Osteoblast (primary cell): ENCODE data around the gene CEL. TPM values are rescaled to one million over a fixed set of nuclear protein-coding genes. Genes with fewer than 3 reads are reported as not detected.

Source experiments
- DNase-seq: peaks from one replicate; pipeline ENCODE4 v3.0.0; 2011; ENCODE audit warnings: low spot score, mixed read lengths; ENCODE audit not compliant: insufficient read length; ENCODE audit errors: missing footprints
- H2AFZ ChIP-seq: 2 replicates; pipeline ENCODE4 v1.6.0; 2011; ENCODE audit warnings: mild to moderate bottlenecking, low read length
- H3K27ac ChIP-seq: 2 replicates; pipeline ENCODE4 v1.5.1; 2011; ENCODE audit warnings: mild to moderate bottlenecking, low read depth, low read length, moderate library complexity
- H3K27me3 ChIP-seq: 2 replicates; pipeline ENCODE4 v1.6.0; 2012; ENCODE audit warnings: mild to moderate bottlenecking, control low read depth, inconsistent platforms, low read length, moderate library complexity; ENCODE audit not compliant: insufficient read depth
- H3K36me3 ChIP-seq: 2 replicates; pipeline ENCODE4 v1.5.1; 2011; ENCODE audit warnings: mild to moderate bottlenecking, low read length, control low read depth, moderate library complexity; ENCODE audit not compliant: insufficient read depth
- H3K4me1 ChIP-seq: 2 replicates; pipeline ENCODE4 v1.5.1; 2011; ENCODE audit warnings: mild to moderate bottlenecking, low read length, control low read depth, moderate library complexity; ENCODE audit not compliant: insufficient read depth
- H3K4me2 ChIP-seq: 2 replicates; pipeline ENCODE4 v1.6.0; 2011; ENCODE audit warnings: mild to moderate bottlenecking, low read length; ENCODE audit not compliant: insufficient read depth
- H3K4me3 ChIP-seq: fragments of 200-600 bp; sonication (generic); 3 replicates; pipeline ENCODE4 v1.5.1; 2012; ENCODE audit warnings: mild to moderate bottlenecking, low read length, inconsistent platforms; ENCODE audit not compliant: insufficient read depth
- H3K79me2 ChIP-seq: 2 replicates; pipeline ENCODE4 v1.6.0; 2012; ENCODE audit warnings: mild to moderate bottlenecking, low read length, control low read depth, inconsistent platforms; ENCODE audit not compliant: insufficient read depth
- H3K9me3 ChIP-seq: 2 replicates; pipeline ENCODE4 v1.5.1; 2011; ENCODE audit warnings: low read depth, low read length, control low read depth
- H4K20me1 ChIP-seq: 2 replicates; pipeline ENCODE4 v1.6.0; 2012; ENCODE audit warnings: mild to moderate bottlenecking, low read length, control low read depth; ENCODE audit not compliant: insufficient read depth
- total RNA-seq: library from RNA; depleted of rRNA; stranded (reverse); fragments of >200 nt; gene quantifications from 2 replicates; pipeline ENCODE4 v1.2.3, GENCODE V29; 2012
- TF ChIP-seq, protein P1 (sequence below): IDR thresholded peaks from 2 replicates; pipeline ENCODE4 v1.5.1; 2011; ENCODE audit warnings: mild to moderate bottlenecking, low read depth, low read length, moderate library complexity; ENCODE audit errors: extremely low read depth

CEL gene
- total RNA-seq, 1 donor = not detected

DNA sequence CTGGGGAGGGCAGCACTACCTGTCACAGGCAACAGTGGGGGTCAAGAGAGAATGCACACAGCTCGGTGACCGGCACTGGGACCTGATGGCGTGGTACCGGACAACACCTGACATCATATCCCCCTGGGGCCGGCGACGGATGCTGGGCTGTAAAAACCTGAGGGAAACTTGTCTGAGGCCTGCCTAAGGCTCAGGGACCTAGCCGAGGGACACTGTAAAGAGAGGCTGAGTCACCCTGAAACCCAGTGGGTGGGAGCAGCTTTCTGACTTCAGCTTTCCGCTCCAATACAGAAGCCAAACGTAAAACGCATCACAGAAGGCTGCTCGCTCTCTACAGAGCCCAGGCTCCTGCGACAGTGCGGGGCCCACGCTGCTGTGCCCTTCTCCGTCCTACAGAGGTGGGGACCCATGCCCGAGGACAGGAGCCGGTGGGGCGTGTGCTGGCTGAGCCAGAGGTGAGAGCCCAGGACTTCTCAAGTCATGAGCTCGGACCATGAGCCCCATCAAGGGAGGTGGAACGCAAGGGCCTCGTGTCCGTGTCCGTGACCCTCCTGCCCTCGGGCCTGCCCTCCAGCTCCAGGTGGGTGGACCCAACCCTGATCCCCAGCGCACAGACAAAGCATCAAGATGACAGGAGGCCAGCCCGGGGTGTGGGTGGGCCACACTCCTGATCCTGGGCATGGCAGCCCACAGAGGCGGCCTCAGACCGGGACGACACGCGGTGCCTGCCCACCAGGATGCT lies 54.0 kb downstream of the CEL start:
- Histone ChIP-seq H3K36me3 (no peaks in the 10 kb centered on the region), H4K20me1 (peaks cover 82% of the 10 kb centered on the region), H2AFZ (no peak overlapping the region), H3K9me3 (no peaks in the 10 kb centered on the region), H3K4me3 (no peak overlapping the region), H3K27ac (peak overlapping the region; percentile 42), H3K27me3 (no peaks in the 10 kb centered on the region), H3K4me1 (peaks cover 41% of the 10 kb centered on the region), H3K4me2 (no peak overlapping the region), H3K79me2 (peaks cover 6% of the 10 kb centered on the region)
- TF ChIP-seq, protein P1, sequence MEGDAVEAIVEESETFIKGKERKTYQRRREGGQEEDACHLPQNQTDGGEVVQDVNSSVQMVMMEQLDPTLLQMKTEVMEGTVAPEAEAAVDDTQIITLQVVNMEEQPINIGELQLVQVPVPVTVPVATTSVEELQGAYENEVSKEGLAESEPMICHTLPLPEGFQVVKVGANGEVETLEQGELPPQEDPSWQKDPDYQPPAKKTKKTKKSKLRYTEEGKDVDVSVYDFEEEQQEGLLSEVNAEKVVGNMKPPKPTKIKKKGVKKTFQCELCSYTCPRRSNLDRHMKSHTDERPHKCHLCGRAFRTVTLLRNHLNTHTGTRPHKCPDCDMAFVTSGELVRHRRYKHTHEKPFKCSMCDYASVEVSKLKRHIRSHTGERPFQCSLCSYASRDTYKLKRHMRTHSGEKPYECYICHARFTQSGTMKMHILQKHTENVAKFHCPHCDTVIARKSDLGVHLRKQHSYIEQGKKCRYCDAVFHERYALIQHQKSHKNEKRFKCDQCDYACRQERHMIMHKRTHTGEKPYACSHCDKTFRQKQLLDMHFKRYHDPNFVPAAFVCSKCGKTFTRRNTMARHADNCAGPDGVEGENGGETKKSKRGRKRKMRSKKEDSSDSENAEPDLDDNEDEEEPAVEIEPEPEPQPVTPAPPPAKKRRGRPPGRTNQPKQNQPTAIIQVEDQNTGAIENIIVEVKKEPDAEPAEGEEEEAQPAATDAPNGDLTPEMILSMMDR = no peak
- peak; percentile 96 for DNase-seq

DNA sequence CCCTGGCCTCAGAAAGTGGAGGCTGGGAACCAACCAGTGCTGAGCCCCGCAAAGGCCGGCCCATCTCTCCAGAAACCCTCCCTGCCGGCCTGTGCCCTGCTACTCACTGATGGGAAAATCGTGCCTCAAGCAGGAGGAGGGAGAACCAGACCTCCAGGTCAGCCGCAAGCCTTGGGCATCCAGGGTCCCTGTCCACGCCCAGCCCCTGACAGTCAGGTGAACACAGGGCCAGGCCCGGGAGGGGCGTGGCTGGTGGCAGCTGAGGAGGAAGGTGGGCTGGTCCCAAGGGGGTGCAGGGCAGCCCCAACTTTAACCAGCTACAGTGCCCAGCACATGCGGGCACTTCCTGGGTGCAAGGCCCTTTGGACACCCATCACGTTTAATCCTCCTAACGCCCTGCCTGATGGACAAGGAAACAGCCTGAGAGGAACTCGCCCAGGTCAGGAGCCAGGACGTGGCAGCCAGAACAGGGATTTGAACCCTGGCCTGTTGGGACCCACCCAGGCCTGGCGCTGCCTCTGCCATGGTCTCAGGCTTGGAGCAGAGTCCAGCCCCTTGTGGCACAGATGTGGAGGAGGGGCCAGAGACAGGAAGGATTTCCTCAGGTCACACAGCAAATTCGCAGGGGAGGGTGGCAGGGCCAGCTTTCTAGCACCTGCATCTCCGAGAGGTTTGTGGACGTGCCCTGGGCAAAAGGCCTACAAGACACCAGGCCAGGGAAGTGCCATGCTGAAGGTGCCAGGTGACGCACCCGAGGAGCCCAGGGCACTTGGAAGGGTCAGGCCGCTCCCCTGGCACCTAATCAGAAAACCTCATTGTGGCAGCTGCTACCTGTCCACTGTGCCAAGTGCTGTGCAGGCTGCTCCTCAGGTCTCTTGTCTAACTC lies 54.8 kb downstream of the CEL start:
- peak; percentile 83 for DNase-seq
- Histone ChIP-seq H3K36me3 (no peaks in the 10 kb centered on the region), H4K20me1 (peaks cover 84% of the 10 kb centered on the region), H3K79me2 (peaks cover 6% of the 10 kb centered on the region), H3K9me3 (no peaks in the 10 kb centered on the region), H2AFZ (no peak overlapping the region), H3K4me2 (no peak overlapping the region), H3K27ac (no peak overlapping the region), H3K4me1 (peaks cover 42% of the 10 kb centered on the region), H3K4me3 (no peak overlapping the region), H3K27me3 (no peaks in the 10 kb centered on the region)
- TF ChIP-seq, protein P1 = no peak

DNA sequence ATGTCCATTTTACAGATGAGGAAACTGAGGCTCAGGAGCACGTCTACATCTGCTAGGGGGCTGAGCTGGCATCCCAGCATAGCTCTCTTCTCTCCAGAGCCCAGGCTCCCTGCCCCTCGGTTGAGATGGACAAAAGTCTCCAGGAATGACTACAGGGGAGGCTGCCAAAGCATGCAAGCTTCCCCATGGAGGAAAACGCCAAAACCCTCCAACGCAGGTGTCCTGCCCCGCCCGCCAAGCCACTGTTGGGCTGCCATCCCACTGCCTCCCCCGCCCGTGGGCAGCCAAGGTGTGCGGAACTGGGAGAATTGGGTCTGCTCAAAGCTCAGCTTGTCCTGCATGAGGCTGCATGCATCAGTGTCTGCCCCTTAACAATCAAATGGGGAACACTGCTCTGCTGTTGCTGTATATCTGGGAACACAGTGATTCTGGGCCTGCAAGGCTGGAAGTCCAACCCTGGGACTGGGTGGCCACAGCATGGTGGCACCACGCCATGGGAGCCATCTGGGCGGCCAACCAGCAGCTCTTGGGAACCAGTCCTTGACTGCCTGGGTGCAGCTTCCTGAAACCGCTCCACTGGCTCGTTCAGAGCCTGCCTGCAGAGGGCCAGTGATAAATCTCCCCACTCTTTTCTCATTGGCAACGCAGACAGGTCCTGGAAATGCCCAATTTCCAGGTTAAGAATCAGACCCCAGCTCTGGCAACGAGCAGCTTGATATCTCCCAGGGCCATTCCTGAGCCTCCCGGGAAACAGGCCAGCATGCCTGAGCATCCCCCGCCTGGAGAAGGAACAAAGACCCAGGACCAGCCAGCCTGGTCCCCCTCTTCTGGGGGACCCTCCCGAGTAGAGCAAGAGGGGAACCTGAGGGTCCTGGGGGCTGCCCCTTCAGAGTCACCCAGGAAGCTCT lies 55.7 kb downstream of the CEL start:
- H3K4me3 ChIP-seq = no peak overlapping the region
- peaks cover 6% of the 10 kb centered on the region for H3K79me2 ChIP-seq
- H2AFZ ChIP-seq = no peak overlapping the region
- TF ChIP-seq, protein P1 = no peak
- peaks cover 77% of the 10 kb centered on the region for H4K20me1 ChIP-seq
- H3K4me2 ChIP-seq = no peak overlapping the region
- no peaks in the 10 kb centered on the region for H3K9me3 ChIP-seq
- no peaks in the 10 kb centered on the region for H3K36me3 ChIP-seq
- peak; percentile 91 for DNase-seq
- no peaks in the 10 kb centered on the region for H3K27me3 ChIP-seq
- H3K4me1 ChIP-seq = peaks cover 42% of the 10 kb centered on the region
- H3K27ac ChIP-seq = no peak overlapping the region
